GM19239 (cell line): Measurements from ENCODE around the gene NR5A2.
"Not testable (repeated sequence)": the region's sequence is repeated elsewhere in the genome, so short reads cannot be mapped to it uniquely, and the experiment has no call there.

Experiments
- DNase-seq: peaks from one replicate; pipeline ENCODE4 v3.0.0; 2011; ENCODE audit warnings: low spot score; ENCODE audit not compliant: insufficient read length
- FAIRE-seq: peaks from 2 replicates; lab custom pipeline; 2011; peaks lifted over from hg19 to GRCh38; lab: Jason Lieb, UNC

NR5A2 gene

DNA sequence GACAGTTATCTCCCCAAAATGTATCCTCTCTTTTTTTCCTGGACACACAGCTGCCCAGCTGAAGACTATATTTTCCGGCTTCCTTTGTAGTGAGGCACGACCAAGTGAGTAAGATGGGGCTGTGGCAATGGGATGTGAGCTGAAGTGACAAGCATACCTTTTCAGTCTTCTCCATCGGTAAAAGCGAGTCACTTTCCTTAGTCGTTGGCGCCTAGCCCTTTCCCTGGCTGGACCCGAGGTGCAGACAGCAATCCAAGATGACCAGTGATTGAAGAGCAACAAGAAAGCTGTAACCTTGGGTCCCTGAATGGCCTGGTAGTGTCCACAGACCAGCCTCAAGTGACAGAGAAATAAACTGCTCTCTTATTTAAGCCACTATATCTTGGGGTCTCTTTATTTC, 155.2 kb downstream of the NR5A2 start:
- FAIRE-seq (no peak), DNase-seq (no peak)

DNA sequence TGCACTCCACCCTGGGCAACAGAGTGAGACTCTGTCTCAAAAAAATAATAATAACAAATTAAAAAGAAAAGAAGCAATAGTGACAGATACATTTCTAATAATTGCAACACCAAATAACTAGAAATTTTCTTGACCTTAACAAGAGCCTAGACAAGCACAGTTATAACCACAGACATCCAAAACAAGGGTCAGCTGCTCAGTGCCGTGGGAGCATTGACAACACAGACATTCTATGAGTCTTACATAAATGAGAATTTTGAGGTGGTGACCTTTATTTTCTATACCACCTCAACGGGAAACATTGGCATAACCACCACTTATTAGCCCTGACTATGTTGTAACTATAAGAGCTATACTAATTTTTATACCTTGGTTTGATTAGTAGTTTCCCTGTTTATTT, 156.1 kb downstream of the NR5A2 start:
- no peak for FAIRE-seq
- no peak for DNase-seq

DNA sequence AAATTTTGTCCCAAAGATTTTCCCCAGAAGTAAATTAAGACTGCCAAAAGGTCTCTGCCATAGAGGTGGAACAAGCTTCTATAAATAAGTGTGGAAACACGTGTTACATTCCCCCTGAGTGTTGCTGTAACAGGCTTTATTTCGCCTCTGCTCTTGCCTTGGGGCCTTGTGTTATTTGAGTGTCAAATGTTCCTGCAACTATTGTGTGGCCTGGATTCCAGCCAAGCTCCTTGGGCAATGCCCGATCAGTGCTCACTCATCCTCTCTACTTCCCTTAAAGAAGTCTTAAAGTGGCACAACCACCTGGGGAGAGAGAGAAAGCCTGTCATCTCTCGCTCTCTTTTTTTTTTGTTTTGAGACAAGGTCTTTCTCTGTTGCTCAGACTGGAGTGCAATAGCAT, 156.7 kb downstream of the NR5A2 start:
- FAIRE-seq (no peak), DNase-seq (no peak)

DNA sequence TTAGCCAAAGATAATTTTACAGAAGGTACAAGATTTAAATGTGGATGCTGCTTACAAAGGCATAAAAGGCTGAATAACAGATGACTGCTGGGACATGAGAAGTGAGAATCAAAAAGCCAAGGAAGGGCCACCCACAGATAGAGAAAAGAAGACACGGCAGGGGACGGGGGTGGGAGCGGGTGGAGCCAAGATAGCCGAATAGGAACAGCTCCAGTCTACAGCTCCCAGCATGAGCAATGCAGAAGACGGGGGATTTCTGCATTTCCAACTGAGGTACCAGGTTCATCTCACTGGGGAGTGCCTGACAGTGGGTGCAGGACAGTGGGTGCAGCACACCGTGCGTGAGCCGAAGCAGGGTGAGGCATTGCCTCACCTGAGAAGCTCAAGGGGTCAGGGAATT, 157.7 kb downstream of the NR5A2 start:
- FAIRE-seq, DNase-seq: not testable (repeated sequence)

DNA sequence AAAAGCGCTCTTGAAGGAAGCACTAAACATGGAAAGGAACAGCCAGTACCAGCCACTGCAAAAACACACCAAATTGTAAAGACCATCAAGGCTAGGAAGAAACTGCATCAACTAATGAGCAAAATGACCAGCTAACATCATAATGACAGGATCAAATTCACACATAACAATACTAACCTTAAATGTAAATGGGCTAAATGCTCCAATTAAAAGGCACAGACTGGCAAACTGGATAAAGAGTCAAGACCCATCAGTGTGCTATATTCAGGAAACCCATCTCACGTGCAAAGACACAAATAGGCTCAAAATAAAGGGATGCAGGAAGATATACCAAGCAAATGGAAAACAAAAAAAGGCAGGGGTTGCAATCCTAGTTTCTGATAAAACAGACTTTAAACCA, 159.8 kb downstream of the NR5A2 start:
- DNase-seq, FAIRE-seq: not testable (repeated sequence)

DNA sequence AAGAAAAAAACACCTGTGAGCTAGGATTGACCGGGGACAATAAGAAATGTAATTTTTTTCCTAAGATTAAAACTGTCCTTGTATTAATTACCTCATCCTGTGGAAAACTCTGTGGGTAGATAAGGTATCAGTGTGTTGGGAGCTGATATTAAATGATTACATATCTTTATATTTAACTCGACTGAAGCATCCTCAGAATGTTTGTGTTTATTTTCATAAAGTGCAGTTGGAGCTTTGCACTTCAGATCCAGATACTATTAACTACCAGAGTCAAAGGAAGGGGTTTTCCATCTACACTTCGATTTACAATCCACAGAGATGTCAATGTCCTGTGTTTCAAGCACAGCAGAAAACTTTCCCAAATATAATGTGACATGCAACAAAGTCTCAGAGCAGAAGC, 164.5 kb downstream of the NR5A2 start:
- FAIRE-seq (no peak), DNase-seq (no peak)

DNA sequence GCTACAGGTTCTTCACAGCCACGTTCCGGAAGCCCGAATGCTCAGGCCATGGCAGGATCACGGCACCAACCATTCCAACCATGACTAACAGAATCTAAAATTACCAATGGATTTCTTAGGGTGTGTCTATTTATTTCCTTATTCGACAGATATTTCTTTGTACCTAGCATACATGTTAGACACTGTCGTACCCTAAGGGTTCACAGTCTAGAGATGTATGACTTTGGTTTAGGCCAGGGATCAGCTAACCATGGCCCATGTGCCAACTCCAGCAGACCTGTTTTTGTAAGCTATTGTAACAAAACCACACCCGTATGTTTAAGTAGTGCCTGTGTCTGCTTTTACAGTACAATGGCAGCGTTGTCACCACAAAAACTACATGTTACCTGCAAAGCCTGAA, 167.0 kb downstream of the NR5A2 start:
- FAIRE-seq: no peak
- no peak for DNase-seq

DNA sequence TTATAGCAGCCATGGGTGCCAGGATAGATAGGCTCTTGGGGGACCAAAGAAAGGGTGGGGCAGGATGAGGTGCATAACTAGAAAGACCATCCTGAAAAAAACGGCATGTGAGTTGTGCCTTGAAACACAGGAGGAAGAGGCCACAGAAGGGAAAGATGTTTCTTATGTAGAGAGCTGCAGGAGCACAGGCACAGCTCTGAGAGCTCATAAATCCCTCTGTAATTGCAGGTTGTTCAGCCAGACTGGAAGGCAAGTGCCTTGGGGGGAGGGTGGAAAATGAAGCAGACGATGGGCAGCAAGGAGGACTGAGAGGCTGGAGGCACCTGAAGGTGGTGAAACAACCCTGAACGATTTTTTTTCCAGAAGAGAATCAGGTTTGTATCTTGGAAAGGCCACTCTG, 170.7 kb downstream of the NR5A2 start:
- no peak for DNase-seq
- no peak for FAIRE-seq

DNA sequence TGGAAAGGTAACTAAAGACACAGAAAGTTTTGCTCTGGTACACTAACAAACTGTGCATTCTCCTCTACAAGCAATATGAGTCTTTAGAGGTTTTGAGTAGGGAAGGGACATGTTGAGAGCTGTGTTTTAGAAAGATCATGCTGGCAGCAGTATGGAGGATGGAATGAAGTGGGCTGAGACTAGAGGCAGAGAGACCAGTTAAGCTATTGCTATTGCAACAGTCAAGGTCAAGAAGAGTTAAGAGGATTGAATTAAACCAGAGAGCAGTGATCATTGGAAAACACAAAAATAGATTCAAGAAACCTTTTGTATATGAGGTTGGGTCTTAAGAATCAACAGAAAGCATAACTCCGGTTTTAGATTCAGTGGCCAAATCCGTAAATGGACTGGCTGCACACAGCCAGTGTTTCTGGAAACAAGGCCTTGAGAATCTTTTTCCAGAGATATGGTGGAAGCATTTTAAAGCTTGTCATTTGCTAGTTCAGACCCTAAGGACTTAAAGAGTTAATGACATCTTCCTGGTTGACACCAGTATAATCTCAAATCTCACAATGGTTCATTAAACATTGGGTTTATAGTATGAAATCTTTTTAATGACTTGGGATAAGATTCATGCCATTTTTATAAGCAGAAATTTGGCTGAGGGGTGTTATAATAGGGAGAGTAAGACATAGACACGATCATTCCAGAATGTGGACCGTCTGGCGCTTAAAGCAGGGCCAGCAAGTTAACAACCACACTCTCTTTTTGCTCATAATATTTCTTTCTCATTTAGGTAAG, 177.9 kb downstream of the NR5A2 start:
- DNase-seq (no peak), FAIRE-seq (no peak)

DNA sequence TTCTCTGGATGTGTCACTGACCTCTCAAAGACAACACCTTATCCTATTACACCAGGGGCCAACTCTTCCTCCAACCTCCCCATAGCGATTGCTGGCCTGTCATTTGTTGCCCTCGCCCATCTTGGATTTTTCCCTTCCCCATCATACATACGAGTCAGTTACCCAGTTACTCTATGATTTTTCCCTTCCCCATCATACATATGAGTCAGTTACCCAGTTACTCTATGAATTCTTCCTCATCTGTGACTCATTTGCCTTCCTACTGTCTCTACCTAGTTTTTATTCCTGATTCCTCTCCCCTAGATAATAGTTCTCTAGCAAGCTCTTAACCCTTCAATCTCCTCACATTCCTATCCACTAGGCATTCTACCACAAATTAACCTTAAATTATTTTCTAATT, 178.8 kb downstream of the NR5A2 start:
- FAIRE-seq (no peak), DNase-seq (no peak)

DNA sequence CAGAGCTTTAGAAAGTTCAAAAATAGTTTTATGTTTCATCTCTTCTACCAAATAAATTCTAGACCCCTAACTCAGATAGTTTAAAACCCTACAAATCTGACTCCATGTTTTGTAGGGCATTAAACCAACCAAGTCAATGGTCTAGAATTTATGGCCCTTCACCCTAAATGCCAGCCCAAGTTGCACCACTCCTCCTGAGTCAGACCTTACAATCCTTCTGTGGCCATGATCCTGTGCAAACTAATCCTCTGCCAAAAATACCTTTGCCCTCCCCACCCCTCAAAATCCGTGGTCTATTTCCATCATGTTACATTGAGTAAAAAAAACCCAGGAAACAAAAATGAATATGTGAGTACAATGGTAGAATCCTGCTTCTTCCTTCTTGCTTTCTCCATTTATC, 179.3 kb downstream of the NR5A2 start:
- FAIRE-seq (no peak), DNase-seq (no peak)

DNA sequence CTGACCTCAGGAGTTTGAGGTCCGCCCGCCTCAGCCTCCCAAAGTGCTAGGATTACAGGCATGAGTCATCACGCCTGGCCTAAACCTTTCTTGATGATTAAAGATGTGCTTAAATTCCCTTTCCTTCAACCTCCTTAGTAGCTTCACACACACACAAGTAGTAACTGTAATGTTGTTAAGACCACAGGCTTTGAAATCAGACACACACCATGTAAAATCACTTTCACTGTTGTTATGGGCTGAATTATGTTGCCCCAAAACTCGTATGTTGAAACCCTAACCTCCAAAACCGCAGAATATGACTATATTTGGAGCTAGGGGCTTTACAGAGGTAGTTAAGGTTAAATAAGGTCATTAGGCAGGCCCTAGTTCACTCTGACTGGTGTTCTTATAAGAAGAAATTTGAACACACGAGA, 180.2 kb downstream of the NR5A2 start:
- FAIRE-seq (peak; percentile 14), DNase-seq (no peak)

DNA sequence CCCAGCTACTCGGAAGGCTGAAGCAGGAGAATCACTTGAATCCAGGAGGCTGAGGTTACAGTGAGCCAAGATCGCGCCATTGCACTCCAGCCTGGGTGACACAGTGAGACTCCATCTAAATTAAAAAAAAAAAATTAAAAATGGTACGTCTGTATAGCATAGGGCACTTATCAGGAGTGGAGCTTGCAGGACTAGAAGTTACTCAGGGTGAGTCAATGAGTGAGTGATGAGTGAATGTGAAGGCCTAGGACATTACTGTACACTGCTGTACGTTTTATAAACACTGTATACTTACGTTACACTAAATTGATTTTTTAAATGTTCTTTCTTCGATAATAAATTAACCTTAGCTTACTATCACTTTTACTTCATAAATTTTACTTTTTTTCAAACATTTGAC, 183.6 kb downstream of the NR5A2 start:
- no peak for DNase-seq
- FAIRE-seq: no peak

DNA sequence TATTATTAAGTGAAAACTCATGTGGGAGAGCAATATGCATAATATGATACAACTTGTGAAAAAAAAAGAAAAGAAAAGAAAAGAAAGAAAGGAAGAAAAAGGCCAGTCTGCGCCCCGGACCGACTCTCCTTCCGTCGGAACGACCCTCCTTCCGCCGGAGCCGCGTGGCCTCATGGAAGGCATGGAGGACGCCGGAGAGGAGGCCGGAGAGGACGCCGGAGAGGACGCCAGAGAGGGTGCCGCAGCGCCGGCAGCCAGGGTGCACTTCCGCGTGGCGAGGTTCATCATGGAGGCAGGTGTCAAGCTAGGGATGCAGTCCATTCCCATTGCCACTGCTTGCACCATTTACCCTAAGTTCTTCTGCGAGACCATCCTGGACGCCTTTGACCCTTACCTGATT, 185.9 kb downstream of the NR5A2 start:
- FAIRE-seq: no peak

DNA sequence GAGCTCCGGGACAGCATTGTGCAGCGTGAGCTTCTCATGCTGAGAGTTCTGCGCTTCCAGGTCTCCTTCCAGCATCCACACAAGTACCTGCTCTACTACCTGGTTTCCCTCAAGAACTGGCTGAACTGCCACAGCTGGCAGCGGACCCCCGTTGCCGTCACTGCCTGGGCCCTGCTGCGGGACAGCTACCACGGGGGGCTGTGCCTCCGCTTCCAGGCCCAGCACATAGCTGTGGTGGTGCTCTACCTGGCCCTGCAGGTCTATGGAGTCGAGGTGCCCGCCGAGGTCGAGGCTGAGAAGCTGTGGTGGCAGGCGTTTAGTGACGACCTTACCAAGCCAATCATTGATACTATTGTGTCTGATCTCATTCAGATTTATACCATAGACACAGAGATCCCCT, 186.4 kb downstream of the NR5A2 start:
- DNase-seq (no peak), FAIRE-seq (no peak)

More for the DNA sequence above, 185.9 kb downstream of the NR5A2 start:
- no peak for DNase-seq

DNA sequence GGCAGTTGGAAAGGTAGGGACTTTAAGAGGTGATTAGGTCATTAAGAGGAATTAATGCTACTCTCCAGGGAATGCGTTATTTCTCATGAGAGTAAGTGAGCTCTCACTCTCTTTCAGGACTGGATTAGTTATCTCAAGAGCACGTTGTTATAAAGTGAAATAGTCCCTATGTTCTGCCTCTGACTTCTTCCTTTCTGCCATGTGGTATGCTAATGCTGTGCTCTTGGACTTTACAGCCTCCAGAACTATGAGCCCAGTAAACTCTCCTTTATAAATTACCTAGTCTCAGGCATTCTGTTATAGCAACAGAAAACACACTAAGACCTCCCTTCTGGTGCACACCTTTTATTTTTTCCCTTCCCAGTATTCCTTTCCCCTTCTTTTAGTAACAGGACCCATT, 187.8 kb downstream of the NR5A2 start:
- FAIRE-seq (no peak), DNase-seq (no peak)

DNA sequence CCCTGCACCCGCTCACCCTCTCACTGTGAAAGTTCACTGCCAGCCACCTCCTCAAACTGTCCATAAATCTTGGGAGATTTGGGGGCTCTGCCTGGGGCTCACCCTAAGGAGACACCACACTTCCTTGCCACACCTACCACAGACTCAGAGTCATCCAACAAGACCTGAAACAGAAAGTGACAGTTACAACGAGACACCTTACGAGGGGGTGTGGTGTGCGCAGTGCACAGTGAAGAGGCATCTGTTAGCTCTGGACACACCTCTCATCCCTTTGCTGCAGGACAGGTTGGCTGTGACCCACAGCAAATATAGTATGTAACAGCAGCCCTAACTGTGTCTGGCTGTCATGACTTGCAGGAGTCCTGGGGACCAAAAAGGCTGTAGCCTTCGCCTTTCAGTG, 190.2 kb downstream of the NR5A2 start:
- DNase-seq: no peak
- FAIRE-seq: no peak

DNA sequence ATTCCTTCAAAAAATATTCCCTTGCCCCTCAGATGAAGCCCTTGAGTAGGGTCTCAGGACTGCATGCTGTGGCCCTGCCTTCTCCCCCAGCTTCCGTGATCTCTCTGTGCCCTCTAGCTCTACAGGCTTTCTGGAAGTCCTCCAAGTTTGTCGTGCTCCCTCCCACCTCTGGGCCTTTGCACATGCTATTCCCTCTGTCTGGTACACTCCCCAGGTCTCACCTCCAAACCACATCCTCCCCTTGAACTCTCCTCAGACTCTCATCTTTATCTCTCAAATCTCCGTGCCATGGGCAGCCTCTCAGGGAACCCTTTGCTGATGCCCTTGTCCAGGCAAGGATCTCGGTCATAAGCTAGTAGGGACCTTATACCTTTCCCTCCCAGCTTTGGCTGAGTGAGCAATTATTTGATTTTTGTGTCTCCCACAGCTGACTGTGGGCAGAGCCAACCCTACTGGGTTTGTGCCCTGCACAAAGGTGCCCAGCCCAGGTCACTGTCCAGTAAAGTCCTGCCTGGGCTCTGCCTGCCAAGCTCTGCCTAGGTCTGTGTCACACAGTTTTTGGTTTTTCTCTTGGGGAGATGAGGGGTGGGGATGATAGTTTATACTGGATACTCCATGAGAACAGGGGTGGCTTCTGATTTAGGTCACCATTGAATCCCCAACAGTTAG, 194.2 kb downstream of the NR5A2 start:
- DNase-seq: no peak
- FAIRE-seq: no peak

DNA sequence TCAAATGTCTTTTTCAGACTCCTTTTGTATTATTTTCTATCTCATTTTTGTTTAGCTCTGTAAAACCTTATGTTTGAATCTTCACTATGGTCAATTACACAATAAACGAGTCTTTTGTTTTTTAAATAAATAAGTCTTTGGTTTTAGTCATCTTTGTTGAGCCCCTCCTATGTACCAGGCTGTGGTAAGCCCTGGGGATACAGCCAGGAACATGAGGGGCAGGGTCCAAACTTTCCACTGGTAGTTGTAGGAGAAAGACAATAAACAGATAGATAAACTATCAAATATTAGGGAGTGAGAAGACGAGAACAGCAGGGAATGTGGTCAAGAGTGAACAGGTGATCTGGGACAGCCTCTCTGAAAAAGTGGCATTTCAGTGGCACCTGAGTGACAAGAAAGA, 195.7 kb downstream of the NR5A2 start:
- no peak for FAIRE-seq

DNA sequence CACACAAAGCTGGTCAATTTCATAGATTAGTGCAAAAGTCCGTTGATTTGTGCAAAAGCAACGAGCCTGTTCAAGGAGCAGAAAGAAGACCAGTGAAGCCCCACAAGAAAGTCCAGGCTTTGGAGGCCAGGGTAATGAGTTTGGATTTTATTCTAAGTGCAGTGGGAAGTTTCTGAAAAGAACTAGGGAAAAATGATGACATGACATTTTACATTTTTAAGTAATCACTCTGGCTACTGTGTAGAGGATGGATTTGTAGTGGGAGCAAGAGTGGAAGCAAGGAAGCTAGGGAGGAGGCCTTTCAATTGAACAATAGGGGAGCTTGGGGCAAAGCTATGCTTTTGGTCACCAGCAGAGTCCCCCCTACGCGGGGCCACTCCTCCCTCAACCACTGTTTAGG, 196.1 kb downstream of the NR5A2 start:
- DNase-seq: no peak

More for the DNA sequence above, 195.7 kb downstream of the NR5A2 start:
- DNase-seq: no peak

DNA sequence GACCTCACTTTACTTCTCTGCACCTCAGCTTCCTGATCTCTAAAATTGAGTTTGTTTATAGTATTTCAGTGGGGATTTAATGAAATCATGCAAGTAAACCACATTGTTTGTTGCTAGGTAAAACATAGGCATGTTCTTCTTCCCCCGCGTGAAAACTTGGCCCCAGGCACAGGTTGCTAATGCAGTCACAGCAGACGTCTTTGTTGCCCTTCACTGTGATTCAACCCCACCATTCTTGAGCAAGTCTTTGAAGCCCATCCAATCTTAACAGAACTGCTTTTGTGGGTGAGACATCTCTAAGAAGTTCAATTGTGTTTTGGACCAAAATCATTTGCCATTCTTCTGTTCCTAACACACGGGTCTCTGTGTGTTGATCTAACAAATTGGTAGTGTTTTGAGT, 196.8 kb downstream of the NR5A2 start:
- FAIRE-seq (no peak), DNase-seq (no peak)

More for the DNA sequence above, 196.1 kb downstream of the NR5A2 start:
- FAIRE-seq: no peak
